ENCODE results near the gene VSTM2L.
"Not testable (repeated sequence)": the region's sequence is repeated elsewhere in the genome, so short reads cannot be mapped to it uniquely, and the experiment has no call there.

The VSTM2L gene, protein sequence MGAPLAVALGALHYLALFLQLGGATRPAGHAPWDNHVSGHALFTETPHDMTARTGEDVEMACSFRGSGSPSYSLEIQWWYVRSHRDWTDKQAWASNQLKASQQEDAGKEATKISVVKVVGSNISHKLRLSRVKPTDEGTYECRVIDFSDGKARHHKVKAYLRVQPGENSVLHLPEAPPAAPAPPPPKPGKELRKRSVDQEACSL

DNA sequence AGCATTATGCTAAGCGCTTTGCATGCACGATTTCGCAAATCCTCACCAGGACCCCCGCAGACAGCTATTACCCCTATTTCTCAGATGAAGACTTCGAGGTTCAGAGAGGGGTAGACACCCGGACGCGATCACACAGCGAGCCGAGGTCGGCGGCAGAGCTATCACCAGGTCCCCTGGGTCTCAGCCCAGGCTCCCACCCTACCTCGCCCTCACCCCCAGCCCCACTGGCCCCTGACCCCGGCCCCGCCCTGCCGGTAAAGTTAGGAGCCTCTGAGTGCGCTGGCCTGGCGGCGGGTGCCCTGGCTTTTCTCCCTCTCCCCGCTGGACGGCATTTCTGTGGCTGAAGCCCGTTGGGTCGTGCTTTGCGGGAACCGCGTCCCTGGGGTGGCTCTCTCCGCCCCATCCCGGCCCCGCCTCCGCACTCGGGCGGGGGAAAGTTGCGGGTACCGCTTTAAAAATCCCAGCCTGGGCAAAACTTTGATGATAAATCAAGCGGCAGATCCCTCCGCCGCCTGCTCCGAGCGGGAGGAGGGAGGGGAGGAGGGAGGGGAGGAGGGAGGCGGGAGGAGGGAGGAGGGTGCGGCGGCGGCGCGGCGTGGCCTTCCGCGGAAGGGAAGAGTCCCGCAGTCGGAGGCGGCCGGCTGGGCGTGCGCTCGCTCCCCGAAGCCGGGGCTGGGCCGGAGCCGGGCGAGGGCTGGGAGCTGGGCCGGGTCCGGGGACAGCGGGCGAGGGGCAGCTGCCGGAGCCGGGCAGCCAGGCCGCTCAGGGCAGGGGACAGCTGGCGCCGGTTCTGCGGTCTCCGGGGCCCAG, at the start of gene VSTM2L:
Gene VSTM2L (plus strand): TSS at position 624 of the 810 bp plus-strand sequence. CDS start 224 bp downstream, outside the sequence.
- DNase-seq (ENCODE audit: low read depth in 2 of 2), result no peak

DNA sequence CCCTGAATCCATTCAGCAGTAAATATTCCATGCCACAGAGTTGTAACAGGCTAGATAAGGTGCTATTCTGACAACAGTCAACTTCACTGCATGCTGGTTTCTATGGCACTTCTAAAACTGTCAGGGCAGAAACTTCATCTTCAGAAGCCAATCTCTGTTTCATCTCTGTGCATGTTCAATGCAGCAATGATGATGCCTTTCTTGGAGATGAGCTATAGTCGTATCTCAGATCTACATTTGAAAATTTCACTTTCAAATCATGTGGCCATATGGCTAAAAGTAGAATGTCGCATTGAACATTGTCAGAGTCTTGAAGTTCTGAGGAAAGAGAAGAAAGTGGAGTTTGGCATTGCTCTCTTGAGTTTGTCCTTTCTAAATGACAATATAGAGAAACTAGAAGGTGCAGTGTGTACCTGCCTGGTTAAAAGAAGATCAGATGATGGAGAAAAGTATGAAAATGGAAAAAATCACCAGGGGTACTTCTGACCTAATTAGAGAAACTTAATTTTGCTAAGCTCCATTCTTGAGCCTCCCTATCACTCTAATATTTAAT, 49.0 kb upstream of the VSTM2L start:
- no peak for DNase-seq (ENCODE audit: low read depth in 2 of 2)

DNA sequence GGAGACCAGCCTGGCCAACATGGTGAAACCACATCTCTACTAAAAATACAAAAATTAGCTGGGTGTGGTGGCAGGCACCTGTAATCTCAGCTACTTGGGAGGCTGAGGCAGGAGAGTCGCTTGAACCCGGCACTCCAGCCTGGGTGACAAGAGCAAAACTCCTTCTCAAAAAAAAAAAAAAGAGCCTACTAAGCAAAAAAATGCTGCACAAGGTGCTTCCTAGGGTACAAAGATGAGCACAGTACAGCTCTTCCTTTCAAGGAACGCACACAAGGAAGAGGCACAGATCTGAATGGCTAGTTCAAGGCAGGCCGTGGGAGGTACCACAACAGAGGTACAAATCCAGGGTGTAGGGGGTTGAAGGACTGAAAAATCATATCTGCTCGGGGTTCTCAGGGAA, 46.9 kb upstream of the VSTM2L start:
- not testable (repeated sequence) for DNase-seq (ENCODE audit: low read depth in 2 of 2)

DNA sequence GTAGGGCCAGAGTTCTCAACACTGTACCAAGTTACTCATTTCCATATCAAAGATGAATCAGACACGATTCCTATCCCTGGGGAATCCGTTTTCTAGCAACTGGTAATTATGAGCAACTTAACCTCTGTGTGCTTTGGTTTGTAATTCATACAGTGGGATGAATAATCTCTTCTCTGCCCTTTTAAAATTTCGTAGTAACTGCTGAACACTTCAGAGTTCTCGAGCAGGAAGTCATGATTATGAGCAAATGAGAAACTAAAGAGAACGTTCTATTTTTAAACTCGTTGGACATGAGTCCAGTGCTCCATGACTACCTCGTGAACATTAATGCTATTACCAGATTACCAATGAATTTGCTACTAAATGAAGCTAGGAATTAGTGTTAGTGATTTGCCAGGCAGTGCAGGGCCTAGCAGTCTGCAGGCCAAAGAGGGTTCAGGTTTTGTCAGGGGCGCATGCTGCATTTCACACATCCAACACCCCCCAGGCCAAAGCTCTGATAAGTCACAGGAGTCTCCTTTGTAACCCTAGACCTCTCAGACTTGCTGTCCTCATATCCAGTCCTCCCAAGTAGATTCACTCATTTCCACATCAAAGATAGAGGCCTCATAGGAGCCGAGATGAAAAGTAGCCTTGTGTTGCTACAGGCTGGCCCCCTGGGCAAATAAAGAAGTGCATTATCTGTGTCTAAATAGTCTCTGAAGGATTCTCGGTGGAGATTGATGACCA, 45.8 kb upstream of the VSTM2L start:
- DNase-seq (ENCODE audit: low read depth in 2 of 2), result no peak

DNA sequence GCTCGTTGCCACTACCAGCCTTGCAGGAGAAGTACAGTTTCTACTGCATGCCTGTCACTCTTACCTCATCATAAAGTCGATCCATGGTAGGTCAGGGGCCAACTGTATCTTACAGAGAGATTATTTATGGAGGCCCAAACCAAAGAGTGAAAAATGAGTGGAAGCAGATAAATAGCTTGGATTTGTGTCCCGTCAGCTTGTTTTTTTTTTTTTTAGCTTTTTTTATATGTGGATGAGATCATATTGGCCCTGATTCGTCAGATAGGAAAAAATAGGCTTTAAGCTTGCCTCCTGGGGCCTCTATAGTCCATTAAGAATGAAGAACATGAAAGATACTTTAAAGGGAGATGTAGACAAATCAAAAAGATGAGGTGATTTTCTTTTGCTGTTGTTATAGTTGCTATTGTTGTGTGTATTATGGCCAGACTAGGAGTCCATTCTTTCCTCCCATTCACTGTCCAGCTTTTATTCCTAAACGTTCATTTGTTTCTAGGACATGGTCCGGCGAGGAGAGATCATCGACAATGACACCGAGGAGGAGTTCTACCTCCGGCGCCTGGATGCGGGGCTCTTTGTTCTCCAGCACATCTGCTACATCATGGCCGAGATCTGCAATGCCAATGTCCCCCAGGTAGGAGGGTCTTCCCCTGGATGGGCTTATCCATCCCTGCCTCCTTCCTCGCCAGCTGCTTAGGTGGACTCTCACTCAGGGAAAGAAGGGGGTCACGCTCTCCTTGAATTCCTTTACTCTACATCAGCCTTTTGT, 43.3 kb upstream of the VSTM2L start:
- DNase-seq (ENCODE audit: low read depth in 2 of 2), result no peak

DNA sequence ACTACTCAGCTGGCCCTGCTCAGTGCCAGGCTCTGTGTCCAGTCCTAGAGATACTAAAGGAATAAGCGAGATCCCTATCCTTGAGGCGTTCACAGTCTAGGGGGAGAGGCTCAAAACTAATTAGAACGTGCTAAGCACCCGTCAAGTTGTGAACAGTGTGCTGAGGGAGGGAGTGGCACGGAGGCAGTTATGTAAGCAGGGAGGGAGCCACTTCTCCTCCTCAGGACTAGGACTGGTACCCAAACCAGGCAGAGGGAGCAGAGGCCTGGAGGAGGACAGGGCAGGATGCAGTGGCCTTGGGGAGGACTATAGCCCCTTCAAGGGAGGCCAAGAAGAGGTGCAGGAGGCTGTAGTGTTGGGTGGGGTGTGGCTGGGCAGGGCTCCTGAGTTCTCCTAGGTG, 39.6 kb upstream of the VSTM2L start:
- DNase-seq (ENCODE audit: low read depth in 2 of 2), result no peak

DNA sequence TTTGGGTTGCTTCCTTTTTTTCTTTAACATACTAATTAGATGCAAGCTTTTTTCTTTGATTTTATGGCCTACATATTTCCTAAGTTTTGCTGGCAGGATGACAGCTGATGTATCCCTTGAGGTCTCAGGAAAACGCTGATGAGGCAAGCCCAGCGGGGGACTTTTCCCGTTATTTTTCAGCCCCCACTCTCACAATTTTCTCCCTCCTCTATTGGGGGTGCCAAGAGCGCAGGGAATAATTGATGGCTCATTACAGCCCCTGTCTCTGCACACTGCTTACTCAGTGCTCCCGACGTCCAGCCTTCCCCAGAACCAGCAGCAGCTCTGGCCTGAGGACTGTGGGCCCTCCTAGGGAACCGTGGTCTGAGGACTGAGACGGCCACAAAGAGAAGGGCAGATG, 38.6 kb upstream of the VSTM2L start:
- DNase-seq (ENCODE audit: low read depth in 2 of 2), result no peak

DNA sequence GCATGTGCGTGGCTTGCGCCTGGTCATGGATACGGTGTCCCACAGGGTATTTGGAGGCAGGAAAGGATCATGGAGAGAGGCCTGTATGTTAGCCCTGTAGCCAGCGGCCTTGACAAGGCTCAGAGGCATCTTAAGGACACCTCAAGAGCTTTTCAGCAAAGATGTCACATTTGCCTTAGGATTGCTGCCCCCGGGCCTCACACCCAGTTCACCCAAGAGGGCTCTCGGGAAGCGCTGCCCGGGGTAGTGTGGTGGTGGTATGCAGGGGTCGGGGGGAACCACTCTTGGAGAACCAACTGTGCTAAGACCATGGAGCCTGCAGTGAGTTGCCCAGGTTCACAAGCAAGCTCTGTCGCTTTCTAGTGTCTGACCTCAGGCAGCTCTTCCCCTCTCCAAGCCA, 36.9 kb upstream of the VSTM2L start:
- DNase-seq (ENCODE audit: low read depth in 2 of 2), result no peak

DNA sequence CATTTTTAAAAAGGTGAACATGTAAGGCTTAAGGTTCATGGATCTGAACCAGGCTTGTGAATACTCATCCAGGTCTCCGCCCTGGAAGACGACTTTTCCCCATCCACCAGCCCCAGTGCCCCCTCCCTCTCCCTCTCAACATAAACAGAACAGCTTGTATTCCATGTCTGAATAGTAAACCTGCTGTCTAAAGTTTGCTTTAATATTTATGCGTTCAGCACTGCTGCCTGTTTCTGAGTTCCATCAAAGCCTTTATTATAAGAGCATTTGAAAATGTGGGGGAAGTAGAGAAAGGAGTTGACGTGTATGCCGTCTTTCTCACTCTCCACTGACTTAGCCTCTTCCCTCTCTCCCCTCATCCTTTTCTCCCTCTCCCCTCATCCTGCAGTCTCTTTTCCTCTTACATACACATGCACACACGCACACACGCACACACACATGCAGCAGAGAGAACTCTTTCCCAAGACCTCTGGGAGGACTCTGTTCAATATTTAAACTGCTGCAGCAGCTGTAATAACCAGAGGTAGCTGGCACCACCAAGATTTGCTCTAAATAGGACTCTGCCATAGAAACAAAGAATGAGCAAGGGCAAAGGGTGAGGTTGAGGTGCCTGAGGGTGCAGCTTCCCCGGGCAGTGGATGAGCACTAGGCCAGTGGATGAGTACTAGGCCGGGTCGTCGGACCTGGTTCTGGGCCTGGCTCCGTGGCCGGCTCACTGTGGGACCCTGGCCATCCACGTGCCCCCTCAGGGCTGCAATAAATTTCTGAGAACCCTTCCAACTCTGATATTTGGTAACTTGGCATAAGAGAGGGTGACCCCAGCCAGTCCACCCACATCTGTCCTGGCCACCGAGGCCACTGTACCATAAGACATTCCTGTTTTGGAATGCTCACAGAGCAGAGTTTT, 35.4 kb upstream of the VSTM2L start:
- no peak for DNase-seq (ENCODE audit: low read depth in 2 of 2)

DNA sequence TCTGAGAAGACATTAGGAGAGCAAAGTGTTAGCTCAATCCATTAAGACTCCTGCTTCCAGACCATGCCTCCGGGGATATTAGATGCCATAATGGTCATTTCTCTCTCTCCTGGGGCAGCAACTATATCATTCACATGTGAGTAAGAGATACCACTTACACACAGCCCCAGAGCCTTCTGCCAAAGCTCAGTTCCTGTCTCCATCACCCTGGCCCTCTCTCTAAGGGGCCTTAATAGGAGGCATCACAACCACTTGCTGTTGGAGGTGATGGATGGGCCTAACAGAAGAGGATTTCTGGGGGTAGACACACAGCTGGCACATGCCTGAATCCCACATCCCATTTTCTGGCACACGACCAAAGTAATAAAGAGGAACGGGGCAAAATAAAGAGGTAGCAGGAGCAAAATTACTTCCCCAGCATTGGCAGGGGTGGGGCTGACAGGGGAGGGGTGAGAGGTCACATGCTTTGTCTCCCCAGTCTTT, 34.0 kb upstream of the VSTM2L start:
- DNase-seq (ENCODE audit: low read depth in 2 of 2), result no peak

DNA sequence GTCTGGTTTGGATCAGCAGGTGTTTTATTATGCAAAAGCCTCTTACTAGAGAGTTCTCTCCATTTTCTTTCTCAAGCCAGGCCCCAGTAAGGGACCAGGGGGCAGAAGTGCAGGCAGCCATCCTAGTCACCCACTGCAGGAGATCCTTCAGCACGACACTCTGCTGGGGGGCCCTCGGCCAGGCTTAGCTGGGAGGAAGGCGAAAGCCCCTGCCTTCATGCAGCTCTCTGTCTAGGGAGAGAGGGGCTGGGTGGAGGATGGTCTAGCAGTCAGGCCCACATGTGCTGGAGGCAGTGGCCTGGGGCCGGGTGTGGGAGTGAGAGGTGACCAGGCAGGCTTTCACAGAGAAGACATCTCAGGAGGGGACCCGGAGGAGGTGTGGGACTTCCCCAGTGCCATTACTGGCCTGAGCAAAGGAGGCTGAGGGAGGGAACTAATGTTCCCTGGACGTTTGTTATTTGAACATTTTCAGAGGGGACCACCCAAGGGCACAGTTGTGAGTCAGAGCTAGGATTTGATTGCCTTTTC, 33.5 kb upstream of the VSTM2L start:
- DNase-seq (ENCODE audit: low read depth in 2 of 2), result no peak

DNA sequence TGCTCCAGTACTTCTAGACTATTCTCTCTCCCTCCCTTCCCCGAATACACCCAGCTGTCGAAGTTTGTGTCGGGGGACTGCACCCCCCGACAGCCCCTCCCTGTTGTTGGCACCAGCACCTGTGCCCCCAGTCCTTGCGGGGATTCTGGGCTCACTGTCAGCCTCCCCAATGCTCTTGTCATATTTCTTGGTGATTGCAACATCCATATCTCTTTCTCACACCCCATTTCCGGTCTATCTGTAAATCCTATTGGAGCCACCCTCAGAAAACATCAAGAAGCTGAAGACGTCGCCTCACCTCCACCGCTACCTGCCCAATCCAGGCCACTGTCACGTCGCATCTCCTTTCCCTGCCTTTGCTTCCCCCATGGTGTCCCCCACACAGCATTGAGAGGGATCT, 32.6 kb upstream of the VSTM2L start:
- no peak for DNase-seq (ENCODE audit: low read depth in 2 of 2)

DNA sequence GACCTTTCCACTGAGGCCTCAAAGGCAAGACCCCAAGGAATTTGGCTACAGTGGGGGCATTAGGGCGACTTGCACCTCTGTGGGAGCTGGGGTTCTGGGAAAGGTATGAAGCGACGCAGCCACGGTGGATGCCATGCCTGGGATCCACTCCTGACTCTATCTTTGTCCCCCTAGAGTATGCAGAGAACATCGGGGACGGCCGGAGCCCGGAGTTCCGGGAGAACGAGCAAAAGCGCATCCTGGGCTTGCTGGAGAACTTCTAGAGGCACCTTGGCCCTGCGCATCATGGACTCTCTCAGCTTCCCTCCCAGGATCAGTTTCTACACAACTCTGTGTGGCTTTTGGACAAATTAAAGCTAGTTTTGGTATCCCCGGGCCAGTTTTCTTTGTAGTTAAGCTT, 31.2 kb upstream of the VSTM2L start:
- no peak for DNase-seq (ENCODE audit: low read depth in 2 of 2)

DNA sequence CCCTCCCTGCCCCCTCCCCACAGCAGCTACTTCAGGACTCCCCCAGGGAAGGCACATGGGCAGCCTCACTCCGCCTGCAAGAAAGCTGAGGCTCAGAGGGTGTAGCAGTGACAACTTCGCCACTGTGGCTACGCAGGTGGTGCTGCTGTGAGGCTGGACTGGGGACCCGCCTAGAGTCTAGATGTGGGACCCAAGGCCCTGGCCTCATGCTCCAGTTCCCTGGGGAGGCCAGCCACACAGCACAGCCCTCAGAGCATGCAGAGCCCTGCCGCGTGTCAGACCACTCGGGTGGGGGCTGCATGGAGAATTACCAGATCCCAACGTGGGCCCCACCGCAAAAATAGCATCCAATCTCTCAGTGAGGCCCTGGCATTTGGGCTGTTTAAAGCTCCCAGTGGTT, 30.8 kb upstream of the VSTM2L start:
- DNase-seq (ENCODE audit: low read depth in 2 of 2), result no peak

DNA sequence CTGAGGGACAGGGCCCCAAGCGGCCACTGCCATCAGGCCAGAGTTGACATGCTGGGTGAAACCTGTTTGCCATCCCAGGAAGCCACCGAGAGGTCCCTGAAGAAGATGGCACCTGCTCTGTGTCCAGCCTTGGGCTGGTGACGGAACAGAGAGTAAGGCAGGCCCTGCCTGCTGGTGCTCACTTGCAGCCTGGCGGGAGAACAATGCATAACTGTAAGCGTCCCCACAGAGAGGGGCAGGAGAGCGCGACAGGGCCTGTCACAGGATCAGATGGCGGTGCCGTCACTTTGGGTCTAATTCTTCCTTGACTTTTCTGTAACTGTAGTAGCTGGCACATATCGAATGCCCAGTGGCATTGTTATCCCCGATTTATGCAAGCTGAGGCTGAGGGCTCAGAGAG, 29.0 kb upstream of the VSTM2L start:
- no peak for DNase-seq (ENCODE audit: low read depth in 2 of 2)

DNA sequence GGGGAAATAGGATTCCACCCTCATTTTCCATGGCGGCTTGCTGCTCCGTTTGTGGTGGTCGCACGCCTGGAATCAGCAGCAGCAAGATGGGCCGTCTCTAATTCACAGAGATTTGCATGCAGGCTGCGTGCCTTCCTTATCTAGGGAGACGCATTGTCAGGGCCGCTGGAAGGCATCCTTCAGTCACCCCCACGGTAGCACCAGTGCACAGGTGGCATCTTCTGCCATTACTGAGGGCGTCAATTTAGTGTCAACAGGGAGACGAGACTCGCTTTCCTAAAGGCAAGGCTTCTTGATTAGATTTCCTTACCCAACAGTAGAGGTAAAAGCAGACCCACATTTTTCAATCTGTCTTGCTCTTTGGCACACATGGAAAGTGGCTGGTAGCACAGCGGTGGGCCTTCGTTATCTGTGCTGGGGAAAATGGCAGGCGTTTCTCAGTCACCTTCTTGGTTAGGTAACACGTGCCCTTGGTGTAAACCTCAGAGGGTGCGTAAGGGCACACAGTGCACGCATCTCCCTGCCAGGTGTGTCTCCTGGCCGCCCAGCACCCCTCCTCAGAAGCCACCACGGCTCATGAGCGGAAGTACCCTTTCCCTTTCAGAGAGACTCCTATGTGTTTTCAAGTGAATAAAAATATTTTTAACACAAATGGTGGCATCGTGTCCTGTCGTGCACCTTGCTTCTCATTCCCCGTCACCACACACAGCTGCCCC, 27.3 kb upstream of the VSTM2L start:
- DNase-seq (ENCODE audit: low read depth in 2 of 2), result no peak

DNA sequence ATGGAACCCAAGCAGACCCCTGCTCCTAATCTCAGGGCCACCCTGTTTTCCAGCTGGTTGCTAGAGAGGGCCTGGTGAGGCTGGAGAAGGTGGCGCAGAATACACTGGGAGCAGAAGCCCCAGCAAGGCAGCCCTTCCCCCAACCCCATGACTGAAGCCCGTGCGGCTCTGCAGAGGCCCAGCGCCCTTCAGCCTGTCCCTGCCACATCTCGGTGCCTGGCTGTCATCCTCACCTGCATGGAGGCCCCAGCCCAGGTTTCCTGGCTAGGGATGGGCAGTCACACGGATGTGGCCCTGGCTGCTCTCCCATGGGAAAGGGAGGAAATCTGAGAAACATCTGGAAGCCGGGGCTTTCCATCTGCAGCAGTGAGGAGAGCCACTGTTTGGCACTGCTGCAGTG, 26.1 kb upstream of the VSTM2L start:
- DNase-seq (ENCODE audit: low read depth in 2 of 2), result no peak

DNA sequence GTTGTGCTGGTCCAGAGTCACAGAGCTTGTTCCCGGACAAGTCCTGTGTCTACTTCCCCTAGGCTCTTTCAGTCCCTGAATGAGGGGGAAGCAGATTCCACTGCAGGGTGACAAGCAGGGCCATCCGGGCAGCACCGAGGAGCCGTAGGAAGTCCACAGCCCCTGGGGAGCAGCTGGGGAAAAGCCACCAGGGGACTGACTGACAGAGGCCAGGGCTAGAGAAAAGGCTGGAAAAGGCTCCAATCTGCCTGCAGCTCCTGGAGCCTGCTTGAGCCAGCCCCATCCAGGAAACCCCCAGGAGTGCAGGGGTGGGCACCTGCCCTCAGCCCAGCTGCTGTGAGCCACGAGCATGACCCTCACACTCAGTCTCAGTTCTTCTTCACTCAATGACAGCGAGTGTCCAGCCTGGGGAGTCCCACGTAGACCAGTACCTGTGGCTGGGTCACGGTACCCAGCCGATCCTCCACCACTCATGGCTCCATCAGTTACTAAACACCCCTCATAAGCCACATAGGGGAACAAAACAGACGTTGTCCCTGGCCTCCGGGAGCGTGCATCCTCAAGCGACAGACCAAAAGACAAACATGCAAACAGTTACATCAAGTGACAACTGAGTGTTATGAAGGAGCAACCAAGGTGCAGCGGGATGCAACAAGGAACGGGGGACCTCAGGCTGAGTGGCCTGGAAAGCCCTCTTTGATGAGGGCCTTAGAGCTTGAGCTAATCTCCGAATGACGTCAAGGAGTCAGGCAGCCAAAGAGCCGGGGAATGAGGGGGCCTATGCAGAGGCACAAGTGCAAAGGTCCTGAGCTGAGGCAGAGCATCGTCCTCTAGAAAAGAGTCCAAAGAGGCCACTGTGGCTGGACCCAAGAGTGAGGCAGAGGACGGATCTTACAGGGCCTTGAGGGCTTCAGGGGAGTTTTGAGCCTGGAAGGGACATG, 24.8 kb upstream of the VSTM2L start:
- DNase-seq (ENCODE audit: low read depth in 2 of 2), result no peak

Measured in stimulated activated CD4-positive, alpha-beta T cell treated with anti-CD3 and anti-CD28 coated beads, Interleukin-4, amount 100 ng/mL, for 48 hours (primary cell).